H1 (cell line): ENCODE measurements around the gene DGKD. TPM values are rescaled to one million over a fixed set of nuclear protein-coding genes. Genes with fewer than 3 reads are reported as not detected.

ENCODE experiments used
- CTCF ChIA-PET: fragments of 300-600 bp; sonication (Branson Sonifier 250); formaldehyde crosslinking; loops from one replicate; lab custom pipeline; 2021; ENCODE audit not compliant: partially characterized antibody; lab: Charles Lee
- POLR2A ChIA-PET: fragments of 300-600 bp; sonication (Branson Sonifier 250); formaldehyde crosslinking; loops from one replicate; lab custom pipeline; 2021; ENCODE audit warnings: inconsistent platforms; ENCODE audit not compliant: partially characterized antibody; lab: Charles Lee
- DNase-seq, 2 experiments: peaks; one replicate each; pipeline versions ENCODE4 v3.0.0 to v3.0.0-alpha.2; 2010 to 2022; ENCODE audit warnings: low spot score in 2 of 2, low read depth in 1 of 2, mixed read lengths in 1 of 2
- FAIRE-seq: peaks from 2 replicates; lab custom pipeline; 2011; peaks lifted over from hg19 to GRCh38; lab: Jason Lieb, UNC
- H2AFZ ChIP-seq: 2 replicates; pipeline ENCODE4 v1.8.1; 2012; ENCODE audit warnings: low read length, inconsistent platforms
- H2AK5ac ChIP-seq: 2 replicates; pipeline ENCODE4 v1.6.1; 2013; ENCODE audit warnings: low read depth, low read length
- H2BK120ac ChIP-seq: replicated peaks from 2 replicates; pipeline ENCODE3; 2013; ENCODE audit warnings: low read depth, low read length, inconsistent platforms
- H2BK12ac ChIP-seq: 2 replicates; pipeline ENCODE4 v1.6.1; 2013; ENCODE audit warnings: low read depth, low read length
- H2BK15ac ChIP-seq: 2 replicates; pipeline ENCODE4 v1.6.1; 2013; ENCODE audit warnings: low read length
- H2BK20ac ChIP-seq: 2 replicates; pipeline ENCODE4 v1.6.1; 2013; ENCODE audit warnings: low read length
- H2BK5ac ChIP-seq: 2 replicates; pipeline ENCODE4 v1.6.1; 2013; ENCODE audit warnings: low read depth, low read length
- H3K14ac ChIP-seq: 2 replicates; pipeline ENCODE4 v1.6.1; 2013; ENCODE audit warnings: inconsistent platforms; ENCODE audit not compliant: insufficient read length
- H3K18ac ChIP-seq: 2 replicates; pipeline ENCODE4 v1.6.1; 2013; ENCODE audit warnings: low read length; ENCODE audit errors: extremely low read depth
- H3K23ac ChIP-seq: 2 replicates; pipeline ENCODE4 v1.6.1; 2013; ENCODE audit warnings: inconsistent platforms; ENCODE audit not compliant: insufficient read length
- H3K23me2 ChIP-seq: 2 replicates; pipeline ENCODE4 v1.6.1; 2013; ENCODE audit warnings: low read depth, low read length
- H3K27ac ChIP-seq: 2 replicates; pipeline ENCODE4 v1.6.1; 2011; ENCODE audit warnings: low read depth, low read length, inconsistent platforms
- H3K27me3 ChIP-seq, 4 experiments: replicated peaks in 1 of 4; 1 replicate in 1 of 4; 2 replicates in 3 of 4; pipeline versions ENCODE4 v1.6.1 to v1.8.1; 2011 to 2013; ENCODE audit warnings: low read length in 3 of 4, mild to moderate bottlenecking in 3 of 4, inconsistent platforms in 2 of 4, mixed read lengths in 2 of 4, moderate library complexity in 1 of 4; ENCODE audit not compliant: control insufficient read depth in 3 of 4, insufficient read depth in 3 of 4; ENCODE audit errors: extremely low read depth in 1 of 4
- H3K36me3 ChIP-seq, 4 experiments: 2 replicates each; pipeline versions ENCODE4 v1.6.1 to v1.8.1; 2011 to 2013; ENCODE audit warnings: mild to moderate bottlenecking in 4 of 4, low read length in 3 of 4, moderate library complexity in 2 of 4, control low read depth in 1 of 4, inconsistent platforms in 1 of 4; ENCODE audit not compliant: insufficient read depth in 4 of 4, control insufficient read depth in 2 of 4
- H3K4ac ChIP-seq: replicated peaks from 2 replicates; pipeline ENCODE3; 2013; ENCODE audit warnings: low read length, low read depth, mixed read lengths, inconsistent platforms; ENCODE audit not compliant: insufficient read length
- H3K4me1 ChIP-seq, 4 experiments: replicated peaks in 1 of 4; 1 replicate in 1 of 4; 2 replicates in 3 of 4; pipeline versions ENCODE4 v1.6.1 to v1.8.1; 2011 to 2013; ENCODE audit warnings: low read length in 3 of 4, inconsistent platforms in 2 of 4, mixed read lengths in 1 of 4; ENCODE audit not compliant: insufficient read depth in 4 of 4, control insufficient read depth in 3 of 4
- H3K4me2 ChIP-seq, 2 experiments: 2 replicates each; pipeline versions ENCODE4 v1.6.1 to v1.8.1; 2011 to 2013; ENCODE audit warnings: low read depth in 2 of 2, low read length in 2 of 2, control low read depth in 1 of 2, inconsistent platforms in 1 of 2, mild to moderate bottlenecking in 1 of 2; ENCODE audit not compliant: insufficient read depth in 1 of 2
- H3K4me3 ChIP-seq, 4 experiments: fragments of 200-600, 300-600 bp in 1 of 4; sonication (generic), shearing (Covaris generic), sonication (Bioruptor Twin) in 1 of 4; 2 replicates each; pipeline versions ENCODE4 v1.5.1 to v1.8.1; 2011 to 2016; ENCODE audit warnings: low read length in 4 of 4, low read depth in 3 of 4, control low read depth in 2 of 4, inconsistent platforms in 2 of 4, mild to moderate bottlenecking in 2 of 4, mixed read lengths in 1 of 4, moderate library complexity in 1 of 4; ENCODE audit not compliant: insufficient read depth in 2 of 4; ENCODE audit errors: extremely low read depth in 1 of 4
- H3K56ac ChIP-seq: replicated peaks from 2 replicates; pipeline ENCODE3; 2013; ENCODE audit warnings: low read depth, mild to moderate bottlenecking, mixed read lengths, low read length, inconsistent platforms; ENCODE audit not compliant: insufficient read length
- H3K79me1 ChIP-seq: 2 replicates; pipeline ENCODE4 v1.6.1; 2013; ENCODE audit warnings: low read depth, low read length, control low read depth
- H3K79me2 ChIP-seq, 2 experiments: 2 replicates each; pipeline versions ENCODE4 v1.6.1 to v1.8.1; 2012 to 2013; ENCODE audit warnings: low read length in 2 of 2, mild to moderate bottlenecking in 2 of 2, inconsistent platforms in 1 of 2; ENCODE audit not compliant: insufficient read depth in 2 of 2, control insufficient read depth in 1 of 2
- H3K9ac ChIP-seq, 4 experiments: replicated peaks in 1 of 4; 1 replicate in 1 of 4; 2 replicates in 3 of 4; pipeline versions ENCODE4 v1.6.1 to v1.8.1; 2011 to 2013; ENCODE audit warnings: low read depth in 3 of 4, low read length in 3 of 4, control low read depth in 2 of 4, mild to moderate bottlenecking in 2 of 4, moderate library complexity in 2 of 4, inconsistent platforms in 1 of 4; ENCODE audit errors: extremely low read depth in 1 of 4
- H3K9me3 ChIP-seq, 2 experiments: 2 replicates each; pipeline versions ENCODE4 v1.6.1 to v1.8.1; 2012 to 2013; ENCODE audit warnings: mild to moderate bottlenecking in 2 of 2, moderate library complexity in 2 of 2, control low read depth in 1 of 2, inconsistent platforms in 1 of 2, low read depth in 1 of 2, low read length in 1 of 2, mixed read lengths in 1 of 2; ENCODE audit not compliant: insufficient read depth in 2 of 2
- H4K20me1 ChIP-seq, 2 experiments: replicated peaks in 1 of 2; 2 replicates each; pipeline versions ENCODE3 to v1.8.1; 2011 to 2013; ENCODE audit warnings: inconsistent platforms in 2 of 2, low read length in 2 of 2, mild to moderate bottlenecking in 1 of 2; ENCODE audit not compliant: insufficient read depth in 2 of 2, control insufficient read depth in 1 of 2
- H4K5ac ChIP-seq: 2 replicates; pipeline ENCODE4 v1.6.1; 2013; ENCODE audit warnings: low read length, low read depth, mixed read lengths, inconsistent platforms; ENCODE audit not compliant: insufficient read length
- H4K8ac ChIP-seq: 2 replicates; pipeline ENCODE4 v1.8.0; 2013; ENCODE audit warnings: mild to moderate bottlenecking, moderate library complexity, low read length, inconsistent platforms; ENCODE audit not compliant: insufficient read depth; ENCODE audit errors: extremely low read depth
- H4K91ac ChIP-seq: replicated peaks from 2 replicates; pipeline ENCODE3; 2013; ENCODE audit warnings: low read length, mixed read lengths, inconsistent platforms; ENCODE audit not compliant: insufficient read length
- CEBPB ChIP-seq: IDR thresholded peaks from 2 replicates; pipeline ENCODE4 v1.6.1; 2012; ENCODE audit warnings: low read depth, low read length
- CTCF ChIP-seq, 3 experiments: IDR thresholded peaks; 1 replicate in 2 of 3; 2 replicates in 1 of 3; pipeline versions ENCODE4 v1.5.1 to v1.6.1; 2011; ENCODE audit warnings: low read length in 3 of 3, mild to moderate bottlenecking in 3 of 3, inconsistent platforms in 2 of 3, low read depth in 1 of 3, moderate library complexity in 1 of 3; ENCODE audit not compliant: insufficient read depth in 1 of 3; ENCODE audit errors: control extremely low read depth in 1 of 3
- EZH2 ChIP-seq: fragments of 200-600 bp; sonication (generic); IDR thresholded peaks from 2 replicates; pipeline ENCODE4 v1.7.1; 2012; ENCODE audit warnings: low read depth, mild to moderate bottlenecking, moderate library complexity, low read length, inconsistent platforms; ENCODE audit not compliant: severe bottlenecking
- HDAC6 ChIP-seq: IDR thresholded peaks from one replicate; pipeline ENCODE4 v1.7.1; 2012; ENCODE audit warnings: low read depth, mild to moderate bottlenecking, inconsistent platforms, low read length, moderate library complexity
- RAD21 ChIP-seq, 2 experiments: IDR thresholded peaks in 1 of 2; conservative IDR thresholded peaks in 1 of 2; 2 replicates each; pipeline ENCODE4 v1.6.1; 2011; ENCODE audit warnings: low read depth in 2 of 2, low read length in 2 of 2, improper control_type of control experiment in 1 of 2, inconsistent platforms in 1 of 2, mild to moderate bottlenecking in 1 of 2, moderate library complexity in 1 of 2
- SP4 ChIP-seq: IDR thresholded peaks from 2 replicates; pipeline ENCODE4 v1.6.1; 2012; ENCODE audit warnings: low read length, inconsistent platforms
- TCF12 ChIP-seq: IDR thresholded peaks from 2 replicates; pipeline ENCODE4 v1.6.1; 2011; ENCODE audit warnings: low read depth, mild to moderate bottlenecking, low read length
- WGBS, 2 experiments: shearing (Covaris generic) in 1 of 2; methylation state at CpG; one replicate each; pipeline versions ENCODE4 v1.1.6 to v1.1.7; 2013 to 2015; ENCODE audit warnings: low lambda C conversion rate in 2 of 2, mixed read lengths in 2 of 2, inconsistent platforms in 1 of 2, low coverage in 1 of 2, missing lambda C conversion rate in 1 of 2; ENCODE audit not compliant: insufficient replicate concordance in 2 of 2, insufficient coverage in 1 of 2, insufficient read length in 1 of 2; ENCODE audit errors: extremely low coverage in 1 of 2, missing lambda C conversion rate in 1 of 2; 5-methylcytosine and 5-hydroxymethylcytosine counted together
- polyA plus RNA-seq, 7 experiments: library from polyadenylated mRNA; depleted of rRNA in 3 of 7; stranded (reverse) in 5 of 7; unstranded in 2 of 7; fragments of >200 nt in 5 of 7; fragments of 200-250 nt in 2 of 7; gene quantifications; 1 replicate in 5 of 7; 2 replicates in 1 of 7; 4 replicates in 1 of 7; pipeline versions ENCODE4 v1.2.1 to v1.2.3, GENCODE V29; 2011 to 2013; ENCODE audit warnings: missing spikeins in 2 of 7, mixed read lengths in 2 of 7
- total RNA-seq: library from RNA; stranded (reverse); fragmentation: NEBNext Ultra II Directional; extraction: Animal tissue kit (Norgen Biotek cat#: 25700); gene quantifications from 2 replicates; pipeline ENCODE4 v1.2.1, GENCODE V29; 2021

DGKD gene
- total and polyA plus RNA-seq, 2 of the 8 experiments (the other 6 are each of a cell fraction or from before 2014, with no cell fraction given): 7.7 to 30.9 TPM

DNA sequence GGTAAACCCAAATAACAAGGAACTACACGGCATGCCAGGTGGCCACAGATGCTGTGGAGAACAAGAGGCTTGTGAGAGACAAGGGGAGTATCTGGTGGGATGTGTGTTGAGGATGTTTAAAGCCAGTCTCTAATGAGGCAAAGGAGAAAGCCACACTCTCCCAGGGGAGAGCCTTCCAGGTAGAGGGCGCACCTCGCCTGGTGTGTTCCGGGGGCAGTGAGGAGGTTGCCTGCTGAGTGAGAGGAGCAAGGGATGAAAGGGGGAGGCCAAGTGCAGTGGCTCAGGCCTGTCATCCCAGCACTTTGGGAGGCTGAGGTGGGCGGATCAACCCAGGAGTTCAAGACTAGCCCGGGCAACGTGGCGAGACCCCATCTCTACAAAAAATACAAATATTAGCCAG, 30.4 kb upstream of the DGKD start:
- Histone ChIP-seq H3K4me2 (no peak overlapping the region), H4K5ac (no peak overlapping the region), H3K36me3 (no peaks in the 10 kb centered on the region), H2AFZ (no peak overlapping the region), H3K4ac (no peak overlapping the region), H3K79me2 (no peaks in the 10 kb centered on the region), H2BK20ac (no peak overlapping the region), H2BK15ac (no peak overlapping the region), H3K9me3 (no peaks in the 10 kb centered on the region), H3K23me2 (no peaks in the 10 kb centered on the region; the same call in 1 of the 2 replicates), H3K14ac (no peak overlapping the region), H2BK120ac (no peak overlapping the region), H3K18ac (no peak overlapping the region), H2BK12ac (no peak overlapping the region), H3K9ac (no peak overlapping the region), H2BK5ac (no peak overlapping the region), H3K27me3 (peaks cover 6 to 22% (median 16%) of the 10 kb centered on the region in 4 experiments; a peak in 6 of 7 replicates), H2AK5ac (no peak overlapping the region), H4K8ac (no peak overlapping the region), H3K56ac (no peak overlapping the region), H3K79me1 (no peaks in the 10 kb centered on the region), H4K20me1 (no peaks in the 10 kb centered on the region), H3K27ac (no peak overlapping the region), H3K4me1 (no peaks in the 10 kb centered on the region), H3K23ac (no peak overlapping the region), H3K4me3 (no peak overlapping the region), H4K91ac (no peak overlapping the region)
- DNase-seq (no peak), FAIRE-seq (no peak)
- 85% methylated on average over 8 of the region's 8 CpGs; no CpG with 5 or more reads in 1 of the 2 experiments for WGBS, 2 experiments
- ChIA-PET CTCF (interaction anchor here (0.7 kb wide), 1 partner anchor 28 kb away, joined by 3 read pairs; no protein-coding TSS in a partner anchor), POLR2A (no interaction called here)
- TF ChIP-seq TCF12 (no peak), CEBPB (no peak), RAD21 (IDR thresholded peaks at IDR 0.05 in 1 of 2, conservative IDR thresholded peaks at IDR 0.05 in 1 of 2; ENCODE audit: low read depth in 2 of 2, low read length in 2 of 2) (peak; percentile 26 to 34; a peak in 3 of 4 replicates), SP4 (no peak), CTCF (IDR thresholded peaks at IDR 0.05; ENCODE audit: control extremely low read depth in 1 of 3, insufficient read depth in 1 of 3, low read depth in 1 of 3, low read length in 3 of 3) (peak; percentile 13 to 30 (median 21); a peak in 3 of 4 replicates), HDAC6 (no peak), EZH2 (no peak)
